Measurements from ENCODE around the gene CBX3. TPM values are rescaled to one million over a fixed set of nuclear protein-coding genes. Genes with fewer than 3 reads are reported as not detected.

Gene CBX3
- total and polyA plus RNA-seq, 2 of the 8 experiments (the other 6 are each of a cell fraction or from before 2014, with no cell fraction given) = 71.3 to 258 TPM

- no peak for TF ChIP-seq CHD7 (IDR thresholded peaks at IDR 0.05; ENCODE audit: insufficient replicate concordance, low read length)
- no peak for TF ChIP-seq CBX8 (IDR thresholded peaks at IDR 0.05; ENCODE audit: borderline replicate concordance, low read depth, low read length)
- TF ChIP-seq ZNF274 (IDR thresholded peaks at IDR 0.05; ENCODE audit: borderline replicate concordance, extremely low read depth, low read length) = no peak
- TF ChIP-seq, protein P1, sequence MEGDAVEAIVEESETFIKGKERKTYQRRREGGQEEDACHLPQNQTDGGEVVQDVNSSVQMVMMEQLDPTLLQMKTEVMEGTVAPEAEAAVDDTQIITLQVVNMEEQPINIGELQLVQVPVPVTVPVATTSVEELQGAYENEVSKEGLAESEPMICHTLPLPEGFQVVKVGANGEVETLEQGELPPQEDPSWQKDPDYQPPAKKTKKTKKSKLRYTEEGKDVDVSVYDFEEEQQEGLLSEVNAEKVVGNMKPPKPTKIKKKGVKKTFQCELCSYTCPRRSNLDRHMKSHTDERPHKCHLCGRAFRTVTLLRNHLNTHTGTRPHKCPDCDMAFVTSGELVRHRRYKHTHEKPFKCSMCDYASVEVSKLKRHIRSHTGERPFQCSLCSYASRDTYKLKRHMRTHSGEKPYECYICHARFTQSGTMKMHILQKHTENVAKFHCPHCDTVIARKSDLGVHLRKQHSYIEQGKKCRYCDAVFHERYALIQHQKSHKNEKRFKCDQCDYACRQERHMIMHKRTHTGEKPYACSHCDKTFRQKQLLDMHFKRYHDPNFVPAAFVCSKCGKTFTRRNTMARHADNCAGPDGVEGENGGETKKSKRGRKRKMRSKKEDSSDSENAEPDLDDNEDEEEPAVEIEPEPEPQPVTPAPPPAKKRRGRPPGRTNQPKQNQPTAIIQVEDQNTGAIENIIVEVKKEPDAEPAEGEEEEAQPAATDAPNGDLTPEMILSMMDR (IDR thresholded peaks at IDR 0.05; ENCODE audit: control extremely low read depth in 1 of 3, insufficient read depth in 1 of 3, low read depth in 1 of 3, low read length in 3 of 3) = no peak
Observed at GRCh38 chr7:26180792-26181198, 20.8 kb upstream of the CBX3 start (continued).

All from H1 (cell line).